SJCRH30 (cell line): ENCODE results near the gene LRRK1. TPM values are rescaled to one million over a fixed set of nuclear protein-coding genes. Genes with fewer than 3 reads are reported as not detected.

ENCODE experiments used
- DNase-seq, 2 experiments: peaks; one replicate each; pipeline ENCODE4 v3.0.0-alpha.2; 2015 to 2020
- H3K27ac ChIP-seq: fragments of 250-450 bp; sonication (Bioruptor Pico); 2 replicates; pipeline ENCODE4 v1.5.1; 2020; ENCODE audit warnings: mild to moderate bottlenecking, moderate library complexity
- H3K27me3 ChIP-seq: fragments of 250-450 bp; sonication (Bioruptor Pico); 2 replicates; pipeline ENCODE4 v1.5.1; 2020; ENCODE audit warnings: mild to moderate bottlenecking, moderate library complexity
- H3K36me3 ChIP-seq: fragments of 250-450 bp; sonication (Bioruptor Pico); 2 replicates; pipeline ENCODE4 v1.5.1; 2020; ENCODE audit warnings: mild to moderate bottlenecking, moderate library complexity
- H3K4me1 ChIP-seq: fragments of 250-450 bp; sonication (Bioruptor Pico); 2 replicates; pipeline ENCODE4 v1.5.1; 2020; ENCODE audit warnings: mild to moderate bottlenecking, moderate library complexity
- H3K4me3 ChIP-seq: fragments of 250-450 bp; sonication (Bioruptor Pico); 2 replicates; pipeline ENCODE4 v1.5.1; 2020; ENCODE audit warnings: mild to moderate bottlenecking, moderate library complexity
- H3K9me3 ChIP-seq: fragments of 250-450 bp; sonication (Bioruptor Pico); replicated peaks from 2 replicates; pipeline ENCODE4 v1.5.1; 2020; ENCODE audit warnings: mild to moderate bottlenecking, moderate library complexity
- total RNA-seq: library from RNA; depleted of rRNA; stranded (reverse); fragments of >200 nt; shearing (Covaris generic); gene quantifications from 2 replicates; pipeline ENCODE4 v1.2.3, GENCODE V29; 2014; rRNA removed

The LRRK1 gene
- total RNA-seq, 1 experiment from 2014 or later = 5.8 TPM

DNA sequence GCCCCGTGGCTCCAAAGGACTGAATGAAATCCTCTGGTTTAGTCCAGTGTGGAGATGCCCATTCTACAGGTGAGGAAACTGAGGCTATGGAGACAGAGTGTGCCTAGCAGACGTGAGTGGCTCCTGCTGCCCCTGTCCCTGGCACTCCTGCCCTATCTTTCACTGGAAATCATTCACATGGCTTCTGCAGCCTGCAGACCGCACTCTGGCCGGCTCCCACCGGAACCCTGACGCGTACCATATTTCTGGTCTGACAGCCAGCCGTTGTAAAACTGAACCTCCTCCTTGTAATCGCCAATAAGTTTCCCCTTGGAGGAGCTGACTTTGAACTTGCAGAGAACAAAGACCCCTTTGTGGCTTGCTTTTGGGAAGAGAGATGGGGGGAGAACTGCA lies 196.2 kb downstream of the LRRK1 start:
- Histone ChIP-seq H3K4me3 (peak overlapping the region; percentile 9; the same call in 1 of the 2 replicates), H3K27me3 (no peaks in the 10 kb centered on the region), H3K27ac (peak overlapping the region; percentile 77), H3K4me1 (peaks cover 46% of the 10 kb centered on the region), H3K36me3 (no peaks in the 10 kb centered on the region), H3K9me3 (no peaks in the 10 kb centered on the region)
- peak; percentile 49 to 75 for DNase-seq

DNA sequence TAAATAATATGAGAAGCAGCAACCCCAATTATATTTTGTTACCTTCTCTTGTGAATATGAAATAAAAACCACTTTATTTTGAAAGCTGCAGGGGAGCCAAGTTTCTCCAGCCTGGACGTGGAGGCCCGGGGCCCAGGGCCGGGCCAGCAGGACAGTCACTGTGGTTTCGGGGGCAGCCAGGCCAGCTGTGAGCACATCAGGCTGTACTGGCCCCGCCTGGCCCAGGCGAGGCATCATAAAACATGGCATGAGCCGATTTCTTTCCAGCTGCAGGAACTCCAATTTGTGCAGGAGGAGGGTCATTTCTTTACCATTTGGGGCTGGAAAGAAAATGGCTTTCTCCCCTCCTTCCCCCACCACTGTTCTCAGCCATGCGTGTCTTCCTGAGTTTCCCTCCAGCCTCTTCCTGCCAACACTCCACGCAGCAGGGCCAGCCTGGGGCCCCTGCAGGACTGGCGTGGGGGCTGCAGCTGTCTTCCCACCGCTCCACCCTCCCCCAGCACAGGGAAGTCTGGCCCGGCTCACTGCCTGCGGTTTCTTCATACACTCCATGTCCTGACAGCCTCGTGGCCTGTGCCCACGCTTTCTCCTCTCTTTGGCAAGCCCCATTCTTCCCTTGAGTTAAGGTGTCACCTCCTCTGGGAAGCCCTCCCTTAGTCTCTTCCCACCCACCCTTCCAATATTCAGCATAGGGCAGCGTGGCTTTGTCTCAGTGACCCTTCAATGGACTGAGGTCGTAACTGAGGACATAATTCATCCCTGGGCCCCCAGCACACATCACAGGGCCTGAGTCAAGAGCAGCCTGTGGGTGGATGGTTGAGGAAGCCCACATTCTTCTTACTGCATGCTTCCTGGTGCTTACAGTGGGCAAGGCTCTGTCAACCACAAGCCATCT lies 196.9 kb downstream of the LRRK1 start:
- Histone ChIP-seq H3K27me3 (no peaks in the 10 kb centered on the region), H3K27ac (peak overlapping the region; percentile 77), H3K4me3 (peak overlapping the region; percentile 9), H3K9me3 (no peaks in the 10 kb centered on the region), H3K4me1 (peaks cover 45% of the 10 kb centered on the region), H3K36me3 (no peaks in the 10 kb centered on the region)
- peak; percentile 86 to 92 for DNase-seq

DNA sequence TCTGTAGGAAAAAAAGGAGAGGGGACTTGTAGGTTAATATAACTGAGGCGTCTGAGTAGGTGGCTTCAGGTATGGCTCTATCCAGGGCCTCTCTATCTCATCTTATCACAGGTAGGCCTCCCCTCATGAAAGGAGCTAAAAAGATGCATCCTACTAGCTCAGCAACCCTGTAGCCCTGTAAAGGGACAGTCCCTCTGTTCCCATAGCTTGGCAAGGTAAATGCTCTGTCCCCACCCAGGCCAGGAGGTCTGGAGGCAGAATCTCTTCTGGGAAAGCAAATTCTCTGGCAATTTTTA lies 197.5 kb downstream of the LRRK1 start:
- peak overlapping the region; percentile 77 for H3K27ac ChIP-seq

DNA sequence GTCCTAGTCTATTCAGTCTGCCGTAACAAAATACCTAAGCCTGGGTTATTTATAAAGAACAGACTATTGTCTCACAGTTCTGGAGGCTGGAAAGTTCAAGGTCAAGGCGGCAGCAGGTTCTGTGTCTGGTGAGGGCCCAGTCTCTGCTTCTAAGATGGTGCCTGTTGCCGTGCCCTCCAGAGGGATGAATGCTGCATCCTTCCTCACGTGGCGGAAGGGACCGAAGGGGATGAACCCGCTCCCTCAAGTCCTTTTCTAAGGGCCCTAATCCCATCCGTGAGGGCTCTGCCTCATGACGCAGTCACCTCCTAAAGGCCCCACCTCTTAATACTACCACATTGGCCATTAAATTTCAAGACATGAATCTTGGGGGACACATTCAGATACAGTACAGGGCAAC lies 199.0 kb downstream of the LRRK1 start:
- H3K4me3 ChIP-seq = no peak overlapping the region
- no peak for DNase-seq
- H3K36me3 ChIP-seq = no peaks in the 10 kb centered on the region
- no peaks in the 10 kb centered on the region for H3K27me3 ChIP-seq
- H3K4me1 ChIP-seq = peaks cover 27% of the 10 kb centered on the region
- H3K27ac ChIP-seq = no peak overlapping the region
- H3K9me3 ChIP-seq = no peaks in the 10 kb centered on the region

More for the DNA sequence above, 197.5 kb downstream of the LRRK1 start:
- no peaks in the 10 kb centered on the region for H3K27me3 ChIP-seq
- peaks cover 39% of the 10 kb centered on the region for H3K4me1 ChIP-seq
- DNase-seq = no peak
- no peaks in the 10 kb centered on the region for H3K36me3 ChIP-seq
- H3K9me3 ChIP-seq = no peaks in the 10 kb centered on the region
- H3K4me3 ChIP-seq = no peak overlapping the region

DNA sequence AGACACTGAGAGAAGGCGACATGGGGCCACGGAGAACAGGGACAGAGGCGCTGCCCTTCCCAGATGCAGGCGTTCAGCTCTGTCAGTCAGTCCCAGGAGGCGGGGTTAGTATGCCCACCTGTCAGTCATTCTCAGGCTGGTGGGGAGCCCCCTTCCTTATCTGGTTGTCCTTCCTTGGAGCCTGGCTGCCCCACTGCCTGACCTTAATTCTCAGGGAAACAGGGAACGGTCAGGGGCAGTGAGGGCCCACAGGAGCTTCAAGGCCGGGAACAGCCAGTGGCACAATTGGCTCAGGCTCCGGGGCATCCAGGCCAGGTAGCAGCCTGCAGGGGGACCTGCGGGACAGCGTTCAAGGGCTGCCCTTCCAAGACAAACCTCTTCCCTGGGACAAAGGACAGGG lies 199.5 kb downstream of the LRRK1 start:
- no peaks in the 10 kb centered on the region for H3K36me3 ChIP-seq
- H3K4me1 ChIP-seq = peaks cover 27% of the 10 kb centered on the region
- H3K27ac ChIP-seq = no peak overlapping the region
- H3K27me3 ChIP-seq = no peaks in the 10 kb centered on the region
- DNase-seq = no peak
- H3K4me3 ChIP-seq = no peak overlapping the region
- no peaks in the 10 kb centered on the region for H3K9me3 ChIP-seq

DNA sequence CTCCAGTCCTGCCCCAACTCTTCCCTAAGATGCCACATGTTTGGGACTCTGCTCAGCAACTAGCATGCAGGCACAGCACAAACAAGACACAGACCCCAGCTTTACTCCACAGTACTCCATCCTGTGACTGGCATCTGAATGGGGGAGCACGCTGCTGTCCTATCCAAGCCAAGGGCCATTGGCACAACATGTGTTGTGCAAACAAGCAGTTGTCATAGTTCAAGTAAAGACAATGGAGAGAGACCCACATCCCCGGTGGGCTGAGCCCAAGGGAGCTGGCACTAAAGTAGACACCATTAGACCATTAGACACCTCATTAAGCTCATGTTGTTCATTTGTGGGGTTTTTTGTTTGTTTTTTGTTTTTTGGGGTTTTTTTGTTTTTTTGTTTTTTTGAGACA lies 200.0 kb downstream of the LRRK1 start:
- no peak for DNase-seq
- H3K27me3 ChIP-seq = no peaks in the 10 kb centered on the region
- no peaks in the 10 kb centered on the region for H3K9me3 ChIP-seq
- peaks cover 27% of the 10 kb centered on the region for H3K4me1 ChIP-seq
- no peak overlapping the region for H3K27ac ChIP-seq
- H3K36me3 ChIP-seq = no peaks in the 10 kb centered on the region
- no peak overlapping the region for H3K4me3 ChIP-seq

Other genes with a start within 250 kb of the LRRK1 start
- gene ALDH1A3, start 39.5 kb upstream of the LRRK1 start, total RNA-seq = 148 and 154 TPM in 2 replicates